Heart left ventricle (tissue), 16 donors: ENCODE data around the gene FRMPD4. TPM values are rescaled to one million over a fixed set of nuclear protein-coding genes. Genes with fewer than 3 reads are reported as not detected.

Source experiments
- ATAC-seq, 4 donors: fragments of 200-7000 bp; cut with Tn5 transposase; one replicate each; pipeline ENCODE4 v1.9.1; 2020 to 2022; ENCODE audit warnings: moderate library complexity in 4 of 4, mild to moderate bottlenecking in 3 of 4, moderate number of reproducible peaks in 1 of 4
- DNase-seq, 5 donors: peaks; one replicate each; pipeline ENCODE4 v3.0.0-alpha.2; 2020
- H3K27ac ChIP-seq, 12 donors: fragments of 200-600 bp; sonication (generic) in 4 of 12; one replicate each; pipeline versions ENCODE4 v1.5.0 to v1.8.0; 2016 to 2022; ENCODE audit warnings: mild to moderate bottlenecking in 2 of 12
- H3K27me3 ChIP-seq, 9 donors: fragments of 200-600 bp; sonication (generic) in 2 of 9; one replicate each; pipeline versions ENCODE4 v1.5.1 to v1.8.0; 2016 to 2022; ENCODE audit warnings: mild to moderate bottlenecking in 3 of 9
- H3K36me3 ChIP-seq, 9 donors: fragments of 200-600 bp; sonication (generic) in 2 of 9; one replicate each; pipeline versions ENCODE4 v1.5.0 to v1.8.0; 2018 to 2022; ENCODE audit warnings: mild to moderate bottlenecking in 2 of 9
- H3K4me1 ChIP-seq, 12 donors: fragments of 200-600 bp; sonication (generic) in 4 of 12; one replicate each; pipeline versions ENCODE4 v1.5.0 to v1.8.0; 2016 to 2022; ENCODE audit warnings: mild to moderate bottlenecking in 3 of 12
- H3K4me3 ChIP-seq, 12 donors: fragments of 200-600 bp; sonication (generic) in 4 of 12; one replicate each; pipeline versions ENCODE4 v1.5.0 to v1.8.0; 2017 to 2022; ENCODE audit warnings: mild to moderate bottlenecking in 9 of 12, moderate library complexity in 4 of 12
- H3K9me3 ChIP-seq, 12 donors: fragments of 200-600 bp; sonication (generic) in 4 of 12; one replicate each; pipeline versions ENCODE4 v1.5.0 to v1.8.0; 2016 to 2022; ENCODE audit warnings: mild to moderate bottlenecking in 1 of 12
- POLR2A ChIP-seq, 2 donors: fragments of 450-650 bp; IDR thresholded peaks; one replicate each; pipeline ENCODE4 v1.6.1; 2017; ENCODE audit warnings: antibody characterized with exemption in 2 of 2, mild to moderate bottlenecking in 2 of 2, moderate library complexity in 2 of 2
- WGBS, 4 donors: extraction: QIAGEN DNeasy Blood & Tissue Kit in 2 of 4; methylation state at CpG; one replicate each; pipeline versions ENCODE4 v1.1.5 to v1.1.7; 2013 to 2018; 5-methylcytosine and 5-hydroxymethylcytosine counted together
- intact Hi-C, 10 donors: fragments of 100-400 bp; cut with DNase I; formaldehyde crosslinking; loops; one replicate each; pipeline versions ENCODE4 v1.11.1 to v1.14.2; 2022
- polyA plus RNA-seq, 2 donors: library from polyadenylated mRNA; stranded (reverse); fragments of 200-250 nt; gene quantifications; one replicate each; pipeline ENCODE4 v1.2.3, GENCODE V29; 2013
- total RNA-seq, 9 donors: library from RNA; depleted of rRNA in 2 of 9; stranded (reverse); fragments of >200 nt in 2 of 9; fragmentation: NEBNext Ultra II Directional in 3 of 9; extraction: Animal tissue kit (Norgen Biotek cat#: 25700) in 3 of 9; gene quantifications; one replicate each; pipeline versions ENCODE4 v1.1.0 to v1.2.4, GENCODE V29; 2016 to 2023
- TF ChIP-seq, protein P1 (sequence below), 12 donors: fragments of 200-600 bp; sonication (generic) in 4 of 12; IDR thresholded peaks; one replicate each; pipeline versions ENCODE4 v1.5.0 to v1.8.0; 2018 to 2022; ENCODE audit warnings: antibody characterized with exemption in 12 of 12, mild to moderate bottlenecking in 5 of 12
- donor health status: ischemic (EF 13 %, LVEDD 7.1; RV severe dilation, severe dysfunction).
- donor health status: healthy with polysubstance abuse.
- donor health status: DM: no; HTN: yes; CAD: no.
- donor health status: DM: no; HTN: no; CAD: no.
- donor health status: ischemic (EF 25% LVEDD 6.9; RV normal size, moderate dysfunction).
- donor health status: ischemic (EF 25% LVEDD 5.7; RV mildly dilated, moderate dysfunction).
- donor health status: healthy.
- donor health status: DM: yes; HTN: yes; CAD: no.
- donor health status: ischemic (EF 35%, LVEDD 5.7; RV mildly dilated, moderate dysfunction).
- donor health status: nonischemic (EF 11% LVEDD 7.7; RV severe dilation, severe dysfunction).
- donor health status: DM: yes; HTN: yes; CAD: no.
- donor health status: PGD.
- donor health status: ischemic (EF 29% LVEDD 5.4; RV normal size, mild dysfunction).
- donor health status: nonischemic (EF 23%, LVEDD 6.1; RV moderate dilation, normal function).

The FRMPD4 gene
- total and polyA plus RNA-seq, 11 donors: 0.07 to 4.2 (median 1.4) TPM

DNA sequence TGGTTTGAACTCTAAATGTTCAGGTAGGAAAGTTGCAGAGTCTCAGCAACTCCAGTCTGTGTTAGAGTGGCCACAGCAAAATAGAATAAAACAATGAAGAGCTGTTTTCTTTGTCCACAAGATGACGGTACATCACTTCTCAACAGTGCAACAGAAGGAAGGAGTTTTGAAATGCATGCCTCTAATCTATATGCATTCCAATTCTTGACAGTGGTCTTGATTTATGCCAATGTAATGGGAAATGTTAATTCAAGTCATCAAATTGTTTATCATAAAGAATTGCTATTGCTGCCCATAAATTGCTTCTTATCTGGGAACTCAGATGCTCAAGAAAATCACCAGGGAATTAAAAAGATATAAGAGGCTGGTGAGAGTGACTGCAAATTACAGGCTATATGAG is 457.4 kb downstream of the FRMPD4 start:
- TF ChIP-seq, protein P1, sequence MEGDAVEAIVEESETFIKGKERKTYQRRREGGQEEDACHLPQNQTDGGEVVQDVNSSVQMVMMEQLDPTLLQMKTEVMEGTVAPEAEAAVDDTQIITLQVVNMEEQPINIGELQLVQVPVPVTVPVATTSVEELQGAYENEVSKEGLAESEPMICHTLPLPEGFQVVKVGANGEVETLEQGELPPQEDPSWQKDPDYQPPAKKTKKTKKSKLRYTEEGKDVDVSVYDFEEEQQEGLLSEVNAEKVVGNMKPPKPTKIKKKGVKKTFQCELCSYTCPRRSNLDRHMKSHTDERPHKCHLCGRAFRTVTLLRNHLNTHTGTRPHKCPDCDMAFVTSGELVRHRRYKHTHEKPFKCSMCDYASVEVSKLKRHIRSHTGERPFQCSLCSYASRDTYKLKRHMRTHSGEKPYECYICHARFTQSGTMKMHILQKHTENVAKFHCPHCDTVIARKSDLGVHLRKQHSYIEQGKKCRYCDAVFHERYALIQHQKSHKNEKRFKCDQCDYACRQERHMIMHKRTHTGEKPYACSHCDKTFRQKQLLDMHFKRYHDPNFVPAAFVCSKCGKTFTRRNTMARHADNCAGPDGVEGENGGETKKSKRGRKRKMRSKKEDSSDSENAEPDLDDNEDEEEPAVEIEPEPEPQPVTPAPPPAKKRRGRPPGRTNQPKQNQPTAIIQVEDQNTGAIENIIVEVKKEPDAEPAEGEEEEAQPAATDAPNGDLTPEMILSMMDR (IDR thresholded peaks at IDR 0.05): no peak
- TF ChIP-seq POLR2A (IDR thresholded peaks at IDR 0.05): no peak
- Histone ChIP-seq H3K4me3 (no peak overlapping the region), H3K27me3 (peaks cover 0 to 18% (median 0%) of the 10 kb centered on the region in 9 donors), H3K27ac (no peak overlapping the region), H3K9me3 (no peaks in the 10 kb centered on the region), H3K36me3 (no peaks in the 10 kb centered on the region), H3K4me1 (no peaks in the 10 kb centered on the region)
- 73 to 88% (median 78%) methylated on average over 1 of the region's 1 CpG for WGBS, 4 donors
- intact Hi-C loops: no loop called here
- no peak for ATAC-seq
- no peak for DNase-seq

DNA sequence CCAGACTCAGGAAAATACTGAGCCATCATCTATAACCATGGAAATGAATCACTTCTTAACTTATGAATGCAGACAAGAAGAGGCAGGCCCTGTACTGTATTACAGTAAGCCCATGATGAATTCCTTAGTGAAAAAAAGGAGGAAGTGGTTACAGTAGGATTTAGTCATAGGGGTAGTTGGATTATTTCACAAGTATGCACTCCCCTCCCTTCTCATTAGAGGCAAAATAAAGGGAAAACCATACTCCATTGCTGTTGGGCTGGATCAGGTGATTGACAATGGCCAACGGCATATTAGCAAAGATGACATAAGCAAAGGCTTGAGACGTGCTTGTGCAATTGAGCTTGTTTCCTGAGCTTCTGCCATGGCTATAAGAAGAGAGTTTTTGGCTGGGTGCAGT is 471.8 kb downstream of the FRMPD4 start:
- Histone ChIP-seq H3K27ac (no peak overlapping the region), H3K9me3 (no peaks in the 10 kb centered on the region), H3K36me3 (no peaks in the 10 kb centered on the region), H3K4me3 (no peak overlapping the region), H3K27me3 (peaks cover 0 to under 1% (median 0%) of the 10 kb centered on the region in 9 donors), H3K4me1 (no peaks in the 10 kb centered on the region)
- no peak for DNase-seq
- 53 to 80% (median 66%) methylated on average over 2 of the region's 2 CpGs for WGBS, 4 donors
- TF ChIP-seq, protein P1 (IDR thresholded peaks at IDR 0.05): no peak
- no peak for TF ChIP-seq POLR2A (IDR thresholded peaks at IDR 0.05)
- ATAC-seq: no peak
- intact Hi-C loops: no loop called here

DNA sequence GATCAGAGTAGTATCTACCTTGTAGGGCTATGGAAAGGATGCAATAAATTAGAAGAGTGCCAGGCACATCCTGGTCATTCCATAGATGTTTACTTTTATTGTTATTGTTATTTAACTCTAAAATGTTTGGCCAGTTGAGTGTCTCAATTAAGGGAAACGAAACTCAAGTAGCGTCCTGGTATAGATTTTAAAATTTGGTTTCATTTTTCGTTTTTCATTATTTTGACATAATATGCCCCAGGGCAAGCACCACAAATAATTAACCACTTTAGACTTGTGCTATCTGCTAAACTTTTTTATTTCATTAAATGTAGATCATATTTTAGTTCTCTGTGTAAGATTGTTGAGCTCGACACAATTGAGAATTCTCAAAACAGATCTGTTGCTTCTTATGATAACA is 473.2 kb downstream of the FRMPD4 start:
- no peak for TF ChIP-seq POLR2A (IDR thresholded peaks at IDR 0.05)
- TF ChIP-seq, protein P1 (IDR thresholded peaks at IDR 0.05): no peak
- WGBS, 4 donors: 66 to 86% (median 79%) methylated on average over 4 of the region's 4 CpGs
- DNase-seq (no peak), ATAC-seq (no peak)
- intact Hi-C loops: no loop called here
- Histone ChIP-seq H3K4me3 (no peak overlapping the region), H3K27me3 (peaks cover 0 to 3% (median 0%) of the 10 kb centered on the region in 9 donors), H3K9me3 (no peaks in the 10 kb centered on the region), H3K4me1 (no peaks in the 10 kb centered on the region), H3K36me3 (no peaks in the 10 kb centered on the region), H3K27ac (no peak overlapping the region)

DNA sequence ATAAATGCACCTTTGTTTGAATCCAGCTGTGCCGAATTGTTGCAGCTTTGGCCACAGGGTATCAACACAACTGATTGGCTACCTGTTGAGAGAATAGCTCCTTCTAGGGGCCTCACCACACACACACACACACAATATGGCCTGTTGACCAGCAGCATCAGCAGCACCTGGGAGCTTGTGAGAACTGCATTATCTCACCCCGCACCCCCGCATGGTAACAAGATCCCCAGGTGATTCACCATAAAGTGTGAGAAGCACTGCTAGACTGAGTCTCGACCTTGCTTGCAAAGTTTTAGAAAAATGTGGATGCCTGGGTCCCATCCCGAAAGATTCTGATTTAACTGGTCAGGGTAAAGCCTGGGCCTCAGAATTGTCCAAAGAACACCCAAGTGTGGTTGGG is 476.0 kb downstream of the FRMPD4 start:
- DNase-seq (no peak), ATAC-seq (no peak)
- Histone ChIP-seq H3K27me3 (peaks cover 0 to 3% (median 0%) of the 10 kb centered on the region in 9 donors), H3K36me3 (no peaks in the 10 kb centered on the region), H3K4me1 (no peaks in the 10 kb centered on the region), H3K4me3 (no peak overlapping the region), H3K27ac (no peak overlapping the region), H3K9me3 (no peaks in the 10 kb centered on the region)
- 69 to 93% (median 83%) methylated on average over 3 to 5 of the region's 5 CpGs for WGBS, 4 donors
- intact Hi-C loops: no loop called here
- TF ChIP-seq POLR2A (IDR thresholded peaks at IDR 0.05): no peak
- TF ChIP-seq, protein P1 (IDR thresholded peaks at IDR 0.05): no peak
